ENCODE measurements around the gene SARDH. TPM values are rescaled to one million over a fixed set of nuclear protein-coding genes. Genes with fewer than 3 reads are reported as not detected.

Gene SARDH
- total and polyA plus RNA-seq, 2 of the 13 experiments (the other 11 are each of a cell fraction or from before 2014, with no cell fraction given) = 11.6 to 34.9 TPM

DNA sequence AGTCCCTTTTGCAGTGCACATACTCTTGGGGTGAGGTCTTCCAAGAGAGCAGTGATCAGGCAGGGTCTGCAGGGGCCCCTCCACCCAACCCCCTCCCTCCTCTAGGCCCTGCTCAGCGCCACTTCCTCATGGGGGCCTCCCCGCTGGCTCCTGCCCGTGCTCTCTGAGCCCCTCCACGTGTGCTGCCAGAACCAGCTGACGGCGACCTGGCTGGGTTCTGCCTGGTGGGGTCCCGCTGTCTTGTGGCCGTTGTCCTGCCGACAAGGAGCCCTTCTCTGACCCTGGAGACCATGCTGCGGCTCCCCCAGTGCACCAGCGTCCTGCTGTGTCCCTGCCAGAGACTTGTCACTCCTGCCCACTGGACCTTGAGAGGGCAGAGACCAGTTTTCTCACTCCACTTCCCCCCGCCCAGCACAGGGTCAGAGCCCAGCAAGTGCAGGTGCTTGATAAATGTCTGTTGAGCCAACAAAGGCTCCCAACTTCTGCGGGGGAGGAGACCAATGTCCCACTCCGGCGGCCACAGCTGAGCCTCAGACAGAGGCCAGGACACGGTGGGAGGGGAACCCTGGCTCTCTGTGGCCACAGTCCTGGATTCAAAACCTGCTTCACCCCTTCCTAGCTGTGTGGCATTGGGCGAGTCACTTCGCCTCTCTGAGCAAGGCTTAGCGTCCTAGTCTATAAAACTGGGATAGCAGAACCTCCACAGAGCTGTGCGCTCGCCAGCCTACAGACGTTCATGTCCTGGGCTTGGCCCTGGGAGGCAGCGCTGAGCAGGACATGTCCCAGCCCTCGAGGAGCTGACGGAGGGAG is 24.8 kb downstream of the SARDH start (continued):
- peak; percentile 49; the same call in 1 of the 2 replicates for TF ChIP-seq HNF1B (CRISPR knock-in tag; IDR thresholded peaks at IDR 0.05)
- TF ChIP-seq, protein P1, sequence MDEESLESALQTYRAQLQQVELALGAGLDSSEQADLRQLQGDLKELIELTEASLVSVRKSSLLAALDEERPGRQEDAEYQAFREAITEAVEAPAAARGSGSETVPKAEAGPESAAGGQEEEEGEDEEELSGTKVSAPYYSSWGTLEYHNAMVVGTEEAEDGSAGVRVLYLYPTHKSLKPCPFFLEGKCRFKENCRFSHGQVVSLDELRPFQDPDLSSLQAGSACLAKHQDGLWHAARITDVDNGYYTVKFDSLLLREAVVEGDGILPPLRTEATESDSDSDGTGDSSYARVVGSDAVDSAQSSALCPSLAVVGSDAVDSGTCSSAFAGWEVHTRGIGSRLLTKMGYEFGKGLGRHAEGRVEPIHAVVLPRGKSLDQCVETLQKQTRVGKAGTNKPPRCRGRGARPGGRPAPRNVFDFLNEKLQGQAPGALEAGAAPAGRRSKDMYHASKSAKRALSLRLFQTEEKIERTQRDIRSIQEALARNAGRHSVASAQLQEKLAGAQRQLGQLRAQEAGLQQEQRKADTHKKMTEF (CRISPR knock-in tag; IDR thresholded peaks at IDR 0.05) = peak; percentile 52; the same call in 1 of the 2 replicates
- no peak for TF ChIP-seq ZNF496 (CRISPR knock-in tag; IDR thresholded peaks at IDR 0.05; ENCODE audit: insufficient replicate concordance)
- TF ChIP-seq KAT8 (CRISPR knock-in tag; IDR thresholded peaks at IDR 0.05) = no peak
- no peak for TF ChIP-seq ZNF569 (CRISPR knock-in tag; IDR thresholded peaks at IDR 0.05; ENCODE audit: borderline replicate concordance)
- TF ChIP-seq ZNF382 (CRISPR knock-in tag; IDR thresholded peaks at IDR 0.05; ENCODE audit: borderline replicate concordance) = no peak
- TF ChIP-seq DDIT3 (CRISPR knock-in tag; IDR thresholded peaks at IDR 0.05) = no peak
- peak; percentile 14 for TF ChIP-seq SKI (IDR thresholded peaks at IDR 0.05; ENCODE audit: partially characterized antibody)
- TF ChIP-seq SALL2 (CRISPR knock-in tag; IDR thresholded peaks at IDR 0.05) = 0 out of 2 replicates have a peak, but pooled peaks have one; percentile 25
- TF ChIP-seq, protein P2, sequence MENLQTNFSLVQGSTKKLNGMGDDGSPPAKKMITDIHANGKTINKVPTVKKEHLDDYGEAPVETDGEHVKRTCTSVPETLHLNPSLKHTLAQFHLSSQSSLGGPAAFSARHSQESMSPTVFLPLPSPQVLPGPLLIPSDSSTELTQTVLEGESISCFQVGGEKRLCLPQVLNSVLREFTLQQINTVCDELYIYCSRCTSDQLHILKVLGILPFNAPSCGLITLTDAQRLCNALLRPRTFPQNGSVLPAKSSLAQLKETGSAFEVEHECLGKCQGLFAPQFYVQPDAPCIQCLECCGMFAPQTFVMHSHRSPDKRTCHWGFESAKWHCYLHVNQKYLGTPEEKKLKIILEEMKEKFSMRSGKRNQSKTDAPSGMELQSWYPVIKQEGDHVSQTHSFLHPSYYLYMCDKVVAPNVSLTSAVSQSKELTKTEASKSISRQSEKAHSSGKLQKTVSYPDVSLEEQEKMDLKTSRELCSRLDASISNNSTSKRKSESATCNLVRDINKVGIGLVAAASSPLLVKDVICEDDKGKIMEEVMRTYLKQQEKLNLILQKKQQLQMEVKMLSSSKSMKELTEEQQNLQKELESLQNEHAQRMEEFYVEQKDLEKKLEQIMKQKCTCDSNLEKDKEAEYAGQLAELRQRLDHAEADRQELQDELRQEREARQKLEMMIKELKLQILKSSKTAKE (CRISPR knock-in tag; IDR thresholded peaks at IDR 0.05; ENCODE audit: borderline replicate concordance) = peak; percentile 32; the same call in 1 of the 2 replicates
- peak; percentile 43 for TF ChIP-seq ZNF609 (CRISPR knock-in tag; IDR thresholded peaks at IDR 0.05; ENCODE audit: borderline replicate concordance)
- TF ChIP-seq HIC2 (CRISPR knock-in tag; IDR thresholded peaks at IDR 0.05; ENCODE audit: low read depth) = peak; percentile 47; the same call in 1 of the 2 replicates
- peak; percentile 35; the same call in 1 of the 2 replicates for TF ChIP-seq ZNF605 (CRISPR knock-in tag; IDR thresholded peaks at IDR 0.05)
- TF ChIP-seq BRD4 (CRISPR knock-in tag; IDR thresholded peaks at IDR 0.05) = 0 out of 2 replicates have a peak, but pooled peaks have one; percentile 50
